Measurements from ENCODE around the gene SSH3.

DNA sequence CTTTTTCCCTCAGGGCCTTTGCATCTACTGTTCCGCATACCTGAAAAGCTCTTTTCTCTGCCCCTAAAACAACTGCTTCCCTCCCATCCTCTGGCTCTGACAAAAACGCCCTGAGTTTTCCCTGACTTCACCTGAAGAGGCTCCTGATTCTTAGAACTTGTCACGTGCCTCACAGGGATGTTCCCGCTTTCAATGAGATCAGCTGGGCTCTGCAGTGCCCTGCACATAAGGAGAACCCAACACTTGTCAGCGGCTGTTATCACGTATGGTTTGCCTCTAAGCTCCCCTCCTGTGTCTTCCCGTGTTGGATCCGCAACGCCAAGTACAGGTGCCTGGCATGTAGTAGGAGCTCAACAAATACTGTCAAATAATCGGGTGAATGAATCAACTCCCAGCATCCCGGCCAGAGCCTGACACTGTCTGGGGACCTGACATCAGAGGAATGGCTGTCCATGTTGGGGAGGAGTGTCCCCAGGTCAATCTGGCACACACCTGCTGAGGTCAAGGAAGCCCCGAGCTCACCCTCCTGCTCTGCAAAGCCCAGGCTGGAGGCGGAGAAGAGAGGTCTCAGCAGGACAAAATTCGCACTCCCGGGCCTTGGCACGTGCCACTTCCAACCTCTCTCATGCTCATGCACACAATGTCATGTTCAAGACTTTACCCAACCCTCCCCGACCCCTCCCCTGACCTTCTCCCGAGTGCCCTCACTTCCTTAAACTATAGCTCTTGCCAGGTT, 41.2 kb upstream of the SSH3 start:
- TF ChIP-seq, protein P1, sequence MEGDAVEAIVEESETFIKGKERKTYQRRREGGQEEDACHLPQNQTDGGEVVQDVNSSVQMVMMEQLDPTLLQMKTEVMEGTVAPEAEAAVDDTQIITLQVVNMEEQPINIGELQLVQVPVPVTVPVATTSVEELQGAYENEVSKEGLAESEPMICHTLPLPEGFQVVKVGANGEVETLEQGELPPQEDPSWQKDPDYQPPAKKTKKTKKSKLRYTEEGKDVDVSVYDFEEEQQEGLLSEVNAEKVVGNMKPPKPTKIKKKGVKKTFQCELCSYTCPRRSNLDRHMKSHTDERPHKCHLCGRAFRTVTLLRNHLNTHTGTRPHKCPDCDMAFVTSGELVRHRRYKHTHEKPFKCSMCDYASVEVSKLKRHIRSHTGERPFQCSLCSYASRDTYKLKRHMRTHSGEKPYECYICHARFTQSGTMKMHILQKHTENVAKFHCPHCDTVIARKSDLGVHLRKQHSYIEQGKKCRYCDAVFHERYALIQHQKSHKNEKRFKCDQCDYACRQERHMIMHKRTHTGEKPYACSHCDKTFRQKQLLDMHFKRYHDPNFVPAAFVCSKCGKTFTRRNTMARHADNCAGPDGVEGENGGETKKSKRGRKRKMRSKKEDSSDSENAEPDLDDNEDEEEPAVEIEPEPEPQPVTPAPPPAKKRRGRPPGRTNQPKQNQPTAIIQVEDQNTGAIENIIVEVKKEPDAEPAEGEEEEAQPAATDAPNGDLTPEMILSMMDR (IDR thresholded peaks at IDR 0.05; ENCODE audit: low read depth, low read length, missing input control): no peak
- TF ChIP-seq EGR1 (IDR thresholded peaks at IDR 0.05; ENCODE audit: low read depth in 2 of 2) (no peak), HNF4A (conservative IDR thresholded peaks at IDR 0.05) (no peak), RAD21 (IDR thresholded peaks at IDR 0.05) (no peak)
- TF ChIP-seq, protein P2, sequence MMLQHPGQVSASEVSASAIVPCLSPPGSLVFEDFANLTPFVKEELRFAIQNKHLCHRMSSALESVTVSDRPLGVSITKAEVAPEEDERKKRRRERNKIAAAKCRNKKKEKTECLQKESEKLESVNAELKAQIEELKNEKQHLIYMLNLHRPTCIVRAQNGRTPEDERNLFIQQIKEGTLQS (IDR thresholded peaks at IDR 0.05): no peak

Measured in liver (tissue), 3 donors.